Right forelimb (tissue), 1 donor: ENCODE results near the gene ERP44.
A peak's percentile ranks its signal among the peaks of the same experiment; 100 is the strongest.
"Not testable (repeated sequence)": the region's sequence is repeated elsewhere in the genome, so short reads cannot be mapped to it uniquely, and the experiment has no call there.

Source experiments
- DNase-seq: peaks from one replicate; pipeline ENCODE4 v3.0.0-alpha.2; 2018

Gene ERP44

GRCh38 chr9:100098887-100099721 lies at the start of gene ERP44, which contains the start of gene INVS:
Gene ERP44 (minus strand): TSS chr9:100099000. CDS start chr9:100098840, 160 bp downstream.
Gene INVS (plus strand): TSS chr9:100099243. CDS start chr9:100104522, 5,279 bp downstream.
- DNase-seq, result peak; percentile 99

- DNase-seq, result not testable (repeated sequence)
Observed at GRCh38 chr9:100145976-100146375, 47.2 kb upstream of the ERP44 start.

- DNase-seq, result not testable (repeated sequence)
Observed at GRCh38 chr9:100145167-100145934, 46.6 kb upstream of the ERP44 start.

GRCh38 chr9:100141862-100142261 lies 43.1 kb upstream of the ERP44 start:
- not testable (repeated sequence) for DNase-seq

- not testable (repeated sequence) for DNase-seq
Observed at GRCh38 chr9:100140303-100140702, 41.5 kb upstream of the ERP44 start.

- DNase-seq, result not testable (repeated sequence)
Observed at GRCh38 chr9:100136799-100137198, 38.0 kb upstream of the ERP44 start.

- DNase-seq, result no peak
Observed at GRCh38 chr9:100134731-100135130, 35.9 kb upstream of the ERP44 start.

GRCh38 chr9:100131875-100132430 lies 33.2 kb upstream of the ERP44 start:
- no peak for DNase-seq

- DNase-seq, result no peak
Observed at GRCh38 chr9:100131216-100131615, 32.4 kb upstream of the ERP44 start.

GRCh38 chr9:100129772-100130171 lies 31.0 kb upstream of the ERP44 start:
- DNase-seq, result no peak

- no peak for DNase-seq
Observed at GRCh38 chr9:100126423-100126822, 27.6 kb upstream of the ERP44 start.

GRCh38 chr9:100125910-100126309 lies 27.1 kb upstream of the ERP44 start:
- no peak for DNase-seq

GRCh38 chr9:100125236-100125635 lies 26.4 kb upstream of the ERP44 start:
- no peak for DNase-seq

- DNase-seq, result no peak
Observed at GRCh38 chr9:100120286-100120685, 21.5 kb upstream of the ERP44 start.

- DNase-seq, result no peak
Observed at GRCh38 chr9:100117316-100117715, 18.5 kb upstream of the ERP44 start.

- DNase-seq, result no peak
Observed at GRCh38 chr9:100112677-100113336, 14.0 kb upstream of the ERP44 start.

- DNase-seq, result peak; percentile 76
Observed at GRCh38 chr9:100111235-100111634, 12.4 kb upstream of the ERP44 start.

- DNase-seq, result no peak
Observed at GRCh38 chr9:100108559-100108958, 9.8 kb upstream of the ERP44 start.

- DNase-seq, result no peak
Observed at GRCh38 chr9:100106616-100107015, 7.8 kb upstream of the ERP44 start.

- DNase-seq, result no peak
Observed at GRCh38 chr9:100105861-100106260, 7.1 kb upstream of the ERP44 start.

- DNase-seq, result no peak
Observed at GRCh38 chr9:100104314-100104713, 5.5 kb upstream of the ERP44 start.

GRCh38 chr9:100101608-100102007 lies 2.8 kb upstream of the ERP44 start:
- no peak for DNase-seq

GRCh38 chr9:100100146-100100667 lies 1.4 kb upstream of the ERP44 start:
- DNase-seq, result no peak
